H1 (cell line): ENCODE measurements around the gene ZNF768. TPM values are rescaled to one million over a fixed set of nuclear protein-coding genes. Genes with fewer than 3 reads are reported as not detected.

Experiments
- CHD7 ChIP-seq: fragments of 300-600 bp; sonication (generic); IDR thresholded peaks from 2 replicates; pipeline ENCODE4 v1.7.1; 2012; ENCODE audit warnings: low read length, moderate library complexity, mild to moderate bottlenecking, inconsistent platforms; ENCODE audit not compliant: insufficient replicate concordance
- GTF2F1 ChIP-seq: IDR thresholded peaks from 2 replicates; pipeline ENCODE4 v1.6.1; 2012; ENCODE audit warnings: low read depth, low read length, improper control_type of control experiment, borderline replicate concordance
- polyA plus RNA-seq, 7 experiments: library from polyadenylated mRNA; depleted of rRNA in 3 of 7; stranded (reverse) in 5 of 7; unstranded in 2 of 7; fragments of >200 nt in 5 of 7; fragments of 200-250 nt in 2 of 7; gene quantifications; 1 replicate in 5 of 7; 2 replicates in 1 of 7; 4 replicates in 1 of 7; pipeline versions ENCODE4 v1.2.1 to v1.2.3, GENCODE V29; 2011 to 2013; ENCODE audit warnings: missing spikeins in 2 of 7, mixed read lengths in 2 of 7
- total RNA-seq: library from RNA; stranded (reverse); fragmentation: NEBNext Ultra II Directional; extraction: Animal tissue kit (Norgen Biotek cat#: 25700); gene quantifications from 2 replicates; pipeline ENCODE4 v1.2.1, GENCODE V29; 2021

ZNF768 gene
- total and polyA plus RNA-seq, 2 of the 8 experiments (the other 6 are each of a cell fraction or from before 2014, with no cell fraction given), result 36.1 to 47.7 TPM

GRCh38 chr16:30535106-30535776 is 8.9 kb upstream of the ZNF768 start (continued):
- no peak for TF ChIP-seq CHD7
- 0 out of 2 replicates have a peak, but pooled peaks have one; percentile 37 for TF ChIP-seq GTF2F1
